Lower leg skin (tissue), 3 donors: ENCODE results near the gene PPM1M.

Source experiments
- POLR2A ChIP-seq, 2 donors: fragments of 450-650 bp; IDR thresholded peaks; one replicate each; pipeline ENCODE4 v1.6.1; 2016 to 2017; ENCODE audit warnings: antibody characterized with exemption in 2 of 2, mild to moderate bottlenecking in 1 of 2, moderate library complexity in 1 of 2
- TF ChIP-seq, protein P1 (sequence below), 3 donors: fragments of 450-650 bp; IDR thresholded peaks; one replicate each; pipeline ENCODE4 v1.5.1; 2016; ENCODE audit warnings: antibody characterized with exemption in 3 of 3, mild to moderate bottlenecking in 3 of 3, moderate library complexity in 2 of 3

DNA sequence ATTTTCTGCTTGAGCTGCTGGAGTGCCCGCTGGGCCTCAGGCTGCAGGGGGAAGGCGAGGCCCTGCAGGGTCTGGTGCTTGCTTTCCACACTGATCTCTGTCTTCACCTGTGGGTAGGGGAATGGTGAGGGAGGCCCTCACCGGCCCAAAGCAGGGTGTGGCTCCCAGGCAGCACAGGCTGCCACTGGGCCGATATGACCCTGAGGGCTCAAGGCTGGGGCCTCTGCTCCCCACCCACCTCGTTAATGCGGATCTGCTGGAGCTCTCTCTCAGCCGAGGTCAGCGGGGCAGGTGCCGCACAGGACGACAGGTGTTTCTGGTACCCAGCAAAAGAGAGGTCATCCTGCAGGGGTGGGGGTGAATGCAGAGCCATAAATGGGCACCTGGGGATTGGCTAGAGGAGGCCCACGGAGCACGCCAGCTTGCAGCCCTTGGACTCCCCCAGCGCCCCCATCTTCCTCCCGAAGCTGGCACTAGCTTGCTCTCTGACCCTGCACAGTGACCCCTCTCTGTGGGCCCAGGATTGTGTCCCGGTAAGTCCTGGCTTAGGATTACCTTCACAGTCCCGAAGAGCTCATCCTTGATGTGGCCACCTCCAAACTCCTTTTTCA, 14.6 kb upstream of the PPM1M start:
- TF ChIP-seq, protein P1, sequence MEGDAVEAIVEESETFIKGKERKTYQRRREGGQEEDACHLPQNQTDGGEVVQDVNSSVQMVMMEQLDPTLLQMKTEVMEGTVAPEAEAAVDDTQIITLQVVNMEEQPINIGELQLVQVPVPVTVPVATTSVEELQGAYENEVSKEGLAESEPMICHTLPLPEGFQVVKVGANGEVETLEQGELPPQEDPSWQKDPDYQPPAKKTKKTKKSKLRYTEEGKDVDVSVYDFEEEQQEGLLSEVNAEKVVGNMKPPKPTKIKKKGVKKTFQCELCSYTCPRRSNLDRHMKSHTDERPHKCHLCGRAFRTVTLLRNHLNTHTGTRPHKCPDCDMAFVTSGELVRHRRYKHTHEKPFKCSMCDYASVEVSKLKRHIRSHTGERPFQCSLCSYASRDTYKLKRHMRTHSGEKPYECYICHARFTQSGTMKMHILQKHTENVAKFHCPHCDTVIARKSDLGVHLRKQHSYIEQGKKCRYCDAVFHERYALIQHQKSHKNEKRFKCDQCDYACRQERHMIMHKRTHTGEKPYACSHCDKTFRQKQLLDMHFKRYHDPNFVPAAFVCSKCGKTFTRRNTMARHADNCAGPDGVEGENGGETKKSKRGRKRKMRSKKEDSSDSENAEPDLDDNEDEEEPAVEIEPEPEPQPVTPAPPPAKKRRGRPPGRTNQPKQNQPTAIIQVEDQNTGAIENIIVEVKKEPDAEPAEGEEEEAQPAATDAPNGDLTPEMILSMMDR (IDR thresholded peaks at IDR 0.05) = no peak
- TF ChIP-seq POLR2A (IDR thresholded peaks at IDR 0.05) = no peak
